SIG-M5 treated with dmso at 0.1 percent for 504 hours (cell line): Measurements from ENCODE around the gene PGBD5.

Experiments
- DNase-seq: peaks from one replicate; lab custom pipeline; 2025; ENCODE audit not compliant: unreplicated experiment; lab: John Stamatoyannopoulos, UW

The PGBD5 gene

DNA sequence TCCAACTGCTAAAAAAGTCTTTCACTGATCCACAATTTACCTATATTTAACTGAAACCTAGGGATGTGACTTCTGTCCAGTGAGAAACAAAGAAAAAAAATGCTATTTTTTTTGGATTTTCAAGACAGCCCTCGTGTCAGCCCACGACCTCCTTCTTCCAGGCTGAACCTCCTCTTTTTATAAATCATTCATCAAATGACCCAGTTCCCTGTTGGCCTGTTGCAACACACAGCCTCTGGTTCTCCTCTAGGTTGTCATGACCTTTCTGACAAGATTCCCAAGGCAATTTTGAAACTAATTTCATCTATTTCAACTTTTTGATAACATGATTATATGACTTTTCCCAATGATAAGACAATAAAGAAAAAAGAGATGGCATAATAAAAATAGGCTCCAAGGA lies 74.6 kb downstream of the PGBD5 start:
- DNase-seq: no peak

DNA sequence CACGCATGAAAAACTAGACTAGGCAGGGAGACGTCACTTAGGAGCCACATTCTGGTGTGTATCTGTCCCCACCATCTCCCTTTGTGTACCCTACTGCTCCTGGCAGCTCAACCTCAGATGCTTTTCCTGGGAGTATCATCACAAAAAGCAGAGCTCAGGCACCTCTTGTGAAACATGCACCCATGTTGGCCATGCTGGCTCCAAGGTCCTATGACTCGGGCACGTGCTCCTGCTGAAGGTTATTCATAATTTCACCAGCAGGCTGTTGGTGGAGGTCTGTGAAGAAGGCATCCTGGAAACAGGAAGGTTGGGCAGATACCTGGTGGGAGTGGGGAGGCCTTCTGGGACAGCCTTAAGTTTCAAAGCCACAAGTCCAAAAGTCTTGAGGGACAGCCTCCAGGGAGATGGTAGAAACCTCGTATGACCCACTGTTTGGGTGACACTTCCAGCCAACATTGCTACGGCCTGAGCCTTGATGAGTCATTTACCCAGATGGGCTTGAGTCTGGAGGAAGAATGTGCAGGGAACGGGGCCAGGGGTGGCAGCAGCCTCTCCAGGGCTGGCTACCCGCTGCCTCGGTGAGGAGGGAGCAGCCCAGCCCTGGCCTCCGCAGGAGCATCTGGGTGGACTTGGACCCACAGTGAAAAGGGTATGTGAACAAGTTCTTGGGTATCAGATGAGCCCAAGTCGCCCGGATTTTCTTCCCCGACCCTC lies 75.8 kb downstream of the PGBD5 start:
- no peak for DNase-seq

DNA sequence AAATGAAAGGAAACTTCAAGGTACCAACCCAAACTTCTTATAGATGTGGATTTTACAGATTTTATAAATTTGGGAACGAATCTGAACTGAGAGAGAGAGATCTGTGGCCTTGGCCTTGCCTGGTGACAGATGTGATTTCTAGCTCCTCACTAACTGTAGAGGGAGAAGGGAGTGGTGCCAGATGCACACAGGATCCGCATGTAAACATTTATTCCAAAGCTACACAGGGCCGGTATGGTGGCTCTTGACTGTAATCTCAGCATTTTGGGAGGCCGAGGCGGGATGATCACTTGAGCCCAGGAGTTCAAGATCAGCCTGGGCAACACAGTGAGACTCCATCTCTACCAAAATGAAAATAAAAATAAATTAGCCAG lies 77.1 kb downstream of the PGBD5 start:
- DNase-seq: no peak

DNA sequence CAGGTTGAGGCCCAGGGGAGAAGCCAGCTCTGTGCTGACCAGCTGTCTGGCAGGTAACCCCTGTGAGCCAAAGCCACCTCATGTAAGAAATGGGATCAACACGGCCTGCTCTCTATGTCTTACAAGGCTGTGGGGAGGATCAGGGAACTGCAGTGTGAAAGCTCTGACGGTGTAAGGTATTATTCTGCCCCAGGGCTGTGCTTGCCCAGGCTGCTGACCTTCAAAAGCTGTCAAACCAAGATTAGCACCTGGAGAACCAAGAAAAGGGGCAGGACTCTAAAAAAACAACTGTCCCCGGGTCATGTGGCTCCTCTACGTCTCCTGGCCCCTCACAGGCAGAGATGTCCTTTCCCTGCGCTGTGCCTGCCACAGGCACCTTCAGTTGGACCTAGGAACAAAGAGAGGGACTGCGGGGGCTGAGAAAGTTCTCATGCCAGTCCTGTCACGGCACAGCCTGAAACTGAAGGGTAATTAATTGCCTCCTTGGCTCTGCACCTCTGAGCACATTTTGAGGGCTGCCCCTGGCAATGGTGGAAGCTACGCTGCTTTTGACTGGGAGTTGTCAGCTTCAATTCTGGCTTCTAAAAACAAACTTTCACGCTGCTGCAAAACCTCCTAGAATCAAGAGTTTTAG lies 77.6 kb downstream of the PGBD5 start:
- no peak for DNase-seq

DNA sequence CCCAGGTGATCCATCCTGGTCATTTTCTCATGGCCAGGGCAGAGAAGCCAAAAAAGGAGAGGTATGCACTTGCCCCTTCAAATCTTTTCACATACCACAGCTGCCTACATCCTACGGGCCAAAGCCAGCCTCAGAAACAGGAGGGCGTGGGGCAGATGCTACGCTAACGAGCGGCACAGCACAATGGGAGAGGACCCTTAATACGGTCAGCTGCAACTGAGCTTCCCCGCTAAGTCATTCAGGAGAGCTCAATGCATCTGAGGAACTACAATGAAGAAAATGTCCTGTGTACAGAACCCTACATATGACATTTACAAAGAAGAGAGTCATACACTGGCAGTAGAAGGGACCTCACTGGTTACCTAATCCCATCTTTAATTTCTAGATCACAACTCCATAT lies 78.2 kb downstream of the PGBD5 start:
- DNase-seq: no peak

DNA sequence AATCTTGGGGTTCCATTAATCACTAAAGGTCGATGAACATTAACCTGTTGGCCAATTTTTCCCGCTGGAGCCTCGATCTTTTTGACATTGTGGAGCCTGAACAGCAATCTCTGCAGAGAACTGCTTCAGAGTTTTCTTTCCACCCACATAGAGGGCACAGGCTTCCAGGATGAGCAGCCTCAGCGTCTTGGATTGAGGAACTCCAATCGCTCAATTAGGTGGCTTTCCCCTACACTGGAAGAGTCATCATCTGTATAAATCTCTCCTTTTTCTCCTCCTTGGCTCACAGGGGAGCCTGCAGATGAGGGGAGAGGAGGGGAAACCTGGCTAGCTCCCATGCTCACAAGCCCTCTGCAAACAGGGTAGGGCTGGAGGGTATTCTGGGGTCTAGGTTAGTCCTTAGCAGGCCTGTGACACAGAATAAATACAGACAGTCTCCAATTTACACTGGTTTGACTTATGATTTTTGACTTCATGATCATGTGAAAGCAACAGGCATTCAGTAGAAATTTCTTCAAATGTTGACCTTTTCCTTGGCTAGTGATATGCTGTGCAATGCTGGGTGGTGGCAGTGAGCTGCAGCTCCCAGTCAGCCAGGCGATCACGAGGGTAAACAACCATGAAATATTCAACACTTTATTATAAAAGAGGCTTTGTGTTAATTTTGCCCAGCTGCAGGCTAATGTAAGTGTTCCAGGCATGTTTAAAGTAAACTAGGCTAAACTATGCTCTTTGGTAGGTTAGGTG lies 80.8 kb downstream of the PGBD5 start:
- no peak for DNase-seq

DNA sequence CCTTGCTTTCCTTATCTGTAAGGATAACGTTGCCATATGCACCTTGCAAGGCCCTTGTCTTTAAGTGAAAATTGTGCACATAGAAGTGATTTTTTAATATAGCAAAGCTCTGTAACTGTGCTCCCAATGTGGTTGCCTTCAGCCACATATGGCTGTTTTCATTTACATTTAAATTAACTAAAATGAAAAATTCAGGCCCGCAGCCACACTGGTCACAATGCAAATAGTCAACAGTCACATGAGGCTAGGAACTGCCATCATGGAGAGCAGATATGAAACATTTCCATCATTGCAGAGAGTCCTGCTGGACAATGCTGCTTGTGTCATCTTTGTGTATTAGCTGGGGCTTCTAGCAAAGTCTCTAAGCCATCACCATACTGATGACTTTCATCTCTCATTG lies 83.4 kb downstream of the PGBD5 start:
- DNase-seq: no peak

DNA sequence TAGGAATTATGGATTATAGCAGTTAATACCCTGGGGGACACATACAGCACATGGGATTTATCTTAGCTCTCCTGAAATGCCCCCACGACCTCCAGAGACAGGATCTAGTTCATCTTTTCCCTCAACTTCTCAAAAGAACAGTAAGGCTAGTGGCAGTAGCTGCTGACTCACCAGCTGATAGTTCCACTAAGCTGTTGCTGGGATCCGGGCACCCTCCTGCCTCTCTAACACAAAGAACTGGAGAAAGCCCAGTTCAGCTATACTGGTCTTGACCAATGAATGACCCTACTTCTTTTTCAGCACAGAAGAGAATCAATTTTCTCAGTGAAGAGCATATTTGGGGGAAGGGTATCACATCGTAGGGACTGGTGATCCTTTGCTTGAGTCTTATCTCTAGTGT lies 84.1 kb downstream of the PGBD5 start:
- no peak for DNase-seq

DNA sequence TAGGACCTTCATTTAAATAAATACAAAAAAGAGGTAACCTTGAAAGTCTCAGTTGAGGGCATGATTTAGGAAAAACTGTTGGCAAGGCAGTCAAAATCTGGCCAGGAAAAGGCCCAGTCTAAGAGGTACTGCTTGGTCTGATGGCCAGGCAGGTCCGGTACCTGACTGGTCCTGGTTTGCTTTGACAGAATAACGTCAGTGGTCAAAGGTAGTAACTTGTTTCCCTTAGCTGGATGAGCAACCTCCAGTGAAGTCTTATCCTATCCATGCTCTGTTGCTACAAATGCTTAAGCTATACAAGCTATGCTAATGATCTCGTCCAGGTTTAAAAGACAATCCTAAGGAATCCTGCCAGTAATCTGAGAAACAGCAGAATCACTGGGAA lies 85.0 kb downstream of the PGBD5 start:
- no peak for DNase-seq

DNA sequence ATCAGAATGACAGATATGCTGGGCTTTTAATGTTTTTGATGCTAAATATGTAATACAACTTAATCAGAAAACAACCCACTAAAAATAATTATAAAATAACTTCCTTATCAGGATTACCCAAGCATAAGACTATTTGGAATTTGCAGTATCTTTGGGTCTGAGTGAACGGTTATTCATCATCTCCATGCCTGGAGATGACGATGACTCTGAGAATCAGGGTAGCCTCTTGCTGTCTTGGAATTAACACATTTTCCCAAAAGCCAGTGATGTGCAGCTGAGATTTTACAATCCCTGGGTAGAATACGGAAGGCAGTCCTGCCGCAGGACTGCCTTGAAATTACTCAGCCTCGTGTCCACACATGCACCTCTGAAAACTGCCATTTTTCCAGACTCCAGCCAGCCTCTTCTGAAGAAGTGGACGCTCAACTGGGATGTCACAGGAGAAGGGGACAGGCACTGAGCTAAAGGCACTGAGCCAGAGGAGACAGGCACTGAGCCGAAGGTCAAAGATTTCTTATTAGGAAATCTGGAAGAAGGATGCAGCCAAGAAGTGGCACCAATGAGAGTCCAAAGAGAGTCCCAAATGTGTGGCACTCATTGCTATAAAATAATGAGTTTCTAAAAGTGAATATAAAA lies 85.5 kb downstream of the PGBD5 start:
- DNase-seq: no peak

DNA sequence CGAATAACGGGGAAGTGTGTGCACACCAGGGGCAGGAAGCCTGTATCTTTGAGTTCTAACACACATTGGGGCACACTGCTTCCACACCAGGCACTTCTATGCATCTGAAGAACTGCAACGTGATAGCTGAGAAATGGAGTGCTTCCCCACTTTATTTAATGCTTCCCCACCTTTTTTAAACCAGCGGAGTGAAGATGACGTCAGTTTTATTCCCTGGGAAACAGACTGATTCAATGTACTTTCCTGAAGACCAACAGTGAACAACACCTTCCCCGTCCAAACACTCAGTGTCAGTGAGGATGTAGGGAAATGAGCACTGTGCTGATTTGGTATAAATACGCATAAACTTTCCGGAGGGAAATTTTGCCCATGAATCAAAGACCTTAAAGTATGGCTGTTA lies 87.1 kb downstream of the PGBD5 start:
- DNase-seq: no peak

DNA sequence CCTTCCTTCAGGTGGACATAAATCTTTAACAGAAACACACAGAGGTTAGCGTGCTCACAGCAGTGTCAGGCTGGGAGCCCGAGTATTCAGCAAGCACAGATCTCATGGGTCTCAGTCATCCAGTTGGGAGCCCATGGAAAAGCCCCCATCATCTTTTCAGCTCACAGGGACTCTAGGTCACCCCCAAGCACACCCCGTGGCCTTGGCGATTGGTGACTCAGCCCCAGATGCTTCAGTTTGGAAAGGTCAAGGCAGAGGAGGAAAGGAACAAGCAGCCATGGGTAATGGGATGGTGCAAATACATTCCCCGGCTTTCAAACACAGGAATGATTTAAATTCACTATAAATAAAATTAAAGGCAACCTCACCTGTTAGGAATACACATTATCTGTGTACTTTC lies 88.9 kb downstream of the PGBD5 start:
- DNase-seq: no peak

DNA sequence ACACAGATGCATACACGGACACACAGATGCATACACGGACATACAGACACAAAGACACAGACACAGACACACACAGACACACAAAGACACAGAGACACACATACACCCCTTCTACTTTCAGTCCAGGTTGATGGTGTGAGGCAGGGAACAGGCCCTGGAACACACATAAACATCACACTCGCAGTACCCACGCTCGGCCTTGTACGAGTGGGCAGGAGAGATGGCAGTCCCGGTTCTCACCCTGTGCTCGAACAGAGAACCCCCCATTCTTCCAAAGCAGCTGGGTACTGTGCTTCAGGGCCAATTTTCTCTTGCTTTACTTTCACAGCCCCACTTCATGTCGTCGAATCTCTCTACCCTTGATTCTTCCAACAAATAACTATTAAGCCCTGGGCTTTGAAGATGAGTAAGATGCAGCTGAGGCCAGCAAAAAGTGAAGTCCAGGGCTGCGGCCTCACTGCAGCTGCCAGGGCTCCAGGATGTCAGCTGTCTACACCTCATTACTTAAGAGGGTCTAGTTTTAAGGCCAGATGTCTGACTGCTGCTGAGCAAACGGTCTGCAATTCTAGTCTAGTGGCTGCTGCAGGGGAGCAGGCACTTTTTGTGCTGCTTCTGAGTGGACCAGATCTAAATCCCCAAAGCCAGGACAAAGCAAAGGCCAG lies 90.1 kb downstream of the PGBD5 start:
- DNase-seq: no peak

DNA sequence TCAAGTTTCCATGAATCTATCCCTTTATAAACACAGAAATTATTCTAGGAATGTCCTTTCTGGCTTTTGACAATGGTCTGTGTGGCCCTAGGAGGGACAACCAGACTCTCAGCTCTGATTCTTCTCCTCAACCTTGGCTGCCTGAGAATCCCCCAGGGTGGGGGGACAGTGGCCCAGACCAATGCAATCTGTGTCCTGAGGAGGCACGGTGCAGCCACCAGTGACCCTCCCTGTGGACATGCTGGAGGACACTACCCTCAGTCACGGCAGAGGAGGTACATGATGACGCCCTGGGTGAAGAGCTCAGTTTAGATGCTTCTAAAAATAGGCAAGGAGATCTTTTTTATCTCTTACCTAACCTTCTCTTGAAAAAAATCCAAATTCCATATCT lies 91.7 kb downstream of the PGBD5 start:
- DNase-seq: no peak

DNA sequence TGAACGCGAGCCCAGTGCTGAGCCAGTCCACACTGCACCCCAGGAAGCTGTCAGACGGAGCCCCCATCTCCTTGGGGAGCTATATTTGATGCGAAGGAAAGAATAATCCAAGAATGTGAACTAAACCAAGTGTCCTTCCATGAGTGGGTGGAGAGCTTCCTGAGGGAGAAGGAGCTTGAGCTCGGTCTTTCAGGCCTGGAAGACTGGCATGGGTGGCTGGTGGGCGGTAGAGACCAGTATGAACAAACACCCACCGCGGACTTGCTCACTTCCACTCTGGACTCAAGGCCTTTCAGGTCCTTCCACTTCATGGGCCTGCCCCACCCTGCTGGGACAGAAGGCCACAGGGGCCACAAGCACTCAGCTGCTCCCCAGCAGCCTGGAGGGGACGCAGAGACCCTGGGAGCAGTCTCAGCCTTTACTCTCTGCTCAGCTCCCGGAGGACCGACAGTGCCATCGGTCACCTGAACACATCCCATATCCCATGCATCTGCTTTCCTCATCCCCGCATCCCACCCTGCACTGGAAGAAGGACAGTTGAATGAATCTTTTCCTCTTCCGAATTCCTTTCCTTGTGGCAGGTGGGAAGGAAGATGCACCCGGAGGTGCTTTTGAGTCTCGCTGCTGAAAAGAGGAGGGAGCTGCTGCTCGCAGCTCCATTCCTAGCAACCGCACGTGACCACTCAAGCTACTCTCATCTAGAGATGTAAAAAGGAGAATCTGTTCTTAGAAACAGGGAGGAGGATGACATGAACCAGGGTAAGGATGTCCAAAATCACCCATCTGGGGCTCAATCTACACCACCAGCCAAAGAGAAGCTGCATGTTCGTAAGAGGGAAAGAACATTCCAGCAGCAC lies 92.3 kb downstream of the PGBD5 start:
- DNase-seq: no peak

DNA sequence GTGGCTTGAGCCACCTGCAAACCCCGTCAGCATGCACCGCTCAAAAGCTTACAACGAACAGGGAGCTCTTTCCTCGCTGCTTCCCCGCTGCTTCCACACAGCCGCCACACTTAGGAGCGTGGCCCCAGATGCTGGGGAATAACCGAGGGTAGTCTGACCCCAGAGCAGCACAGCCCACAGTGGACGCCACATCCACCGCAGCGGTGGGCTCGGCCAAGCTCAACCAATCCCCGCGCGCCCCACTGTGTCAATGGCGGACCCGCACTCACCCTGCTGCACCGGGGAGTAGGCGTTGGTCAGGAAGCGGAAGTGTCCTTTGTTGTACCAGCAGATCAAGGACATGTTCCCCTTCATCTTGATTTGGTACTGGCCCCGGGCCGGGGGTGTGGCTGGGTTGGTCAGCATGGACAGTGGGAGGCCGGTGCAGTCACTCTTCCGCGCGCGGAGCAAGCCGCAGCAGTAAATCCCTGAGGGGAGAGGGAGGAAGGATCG lies 93.5 kb downstream of the PGBD5 start:
- no peak for DNase-seq

DNA sequence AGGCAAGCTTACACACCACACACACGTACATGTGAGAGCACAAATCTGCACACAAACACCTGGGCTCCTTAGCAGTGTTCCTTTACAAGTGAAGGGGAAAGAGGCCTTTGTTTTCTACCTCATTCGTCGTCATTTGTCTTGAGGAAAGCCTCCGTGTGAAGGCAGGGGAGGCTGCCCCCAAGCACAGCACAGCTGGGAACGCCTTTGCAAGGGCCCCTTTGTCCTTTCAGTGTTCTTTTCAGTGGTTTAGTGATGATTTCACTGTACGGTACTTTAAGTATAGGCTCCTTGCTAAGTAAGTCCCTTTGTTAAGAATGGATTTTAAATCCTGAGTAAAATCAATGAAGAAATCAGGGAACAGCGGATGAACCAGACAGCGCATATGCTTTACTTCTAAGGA lies 94.1 kb downstream of the PGBD5 start:
- no peak for DNase-seq

DNA sequence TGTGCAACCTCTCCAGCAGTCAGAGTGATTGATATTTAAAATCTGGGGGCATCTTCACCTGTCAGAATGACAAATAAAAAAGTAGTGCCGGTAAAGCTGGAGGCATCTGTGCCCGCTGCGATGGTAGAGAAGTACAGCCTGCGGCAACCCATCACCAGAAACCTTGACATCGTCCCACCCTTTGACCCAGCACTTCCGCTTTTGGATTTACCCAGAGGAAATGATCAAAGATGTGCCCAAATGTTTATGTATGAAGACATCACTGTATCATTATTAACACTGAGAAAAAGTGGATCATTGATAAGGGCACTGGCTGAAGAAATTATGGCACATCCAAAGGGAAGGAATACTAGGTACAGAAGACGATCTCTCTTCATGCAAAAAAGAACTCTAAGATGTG lies 96.0 kb downstream of the PGBD5 start:
- DNase-seq: no peak

DNA sequence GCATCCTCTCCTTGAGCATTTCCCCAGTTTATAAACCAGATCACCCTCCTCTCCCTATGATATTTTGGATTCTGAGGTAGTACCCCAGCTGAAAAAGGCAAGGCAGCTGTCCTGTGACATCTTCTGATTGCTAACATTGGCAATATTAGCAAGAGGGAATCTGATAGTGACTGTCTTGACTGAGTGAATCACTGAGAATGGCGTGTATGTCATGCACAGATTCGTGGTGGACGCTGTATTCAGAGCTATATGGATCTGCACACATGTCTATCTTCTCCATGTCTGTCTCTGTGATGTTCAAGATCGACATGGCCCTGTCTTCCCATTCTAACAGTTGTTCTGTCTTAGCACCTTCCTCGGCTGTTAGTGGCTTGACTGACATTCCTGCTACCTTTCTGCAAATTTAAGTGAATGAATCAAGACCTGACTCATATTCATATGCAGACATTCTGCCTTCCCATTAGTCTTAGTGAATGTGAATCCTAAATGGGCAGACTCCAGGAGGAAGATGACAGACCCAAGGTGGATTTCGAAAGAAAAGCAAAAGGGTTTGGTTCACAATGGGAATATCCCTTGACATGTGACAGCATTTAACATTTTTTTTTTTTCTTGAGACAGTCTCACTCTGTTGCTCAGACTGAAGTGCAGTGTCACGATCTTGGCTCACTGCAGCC lies 97.7 kb downstream of the PGBD5 start:
- DNase-seq: no peak

DNA sequence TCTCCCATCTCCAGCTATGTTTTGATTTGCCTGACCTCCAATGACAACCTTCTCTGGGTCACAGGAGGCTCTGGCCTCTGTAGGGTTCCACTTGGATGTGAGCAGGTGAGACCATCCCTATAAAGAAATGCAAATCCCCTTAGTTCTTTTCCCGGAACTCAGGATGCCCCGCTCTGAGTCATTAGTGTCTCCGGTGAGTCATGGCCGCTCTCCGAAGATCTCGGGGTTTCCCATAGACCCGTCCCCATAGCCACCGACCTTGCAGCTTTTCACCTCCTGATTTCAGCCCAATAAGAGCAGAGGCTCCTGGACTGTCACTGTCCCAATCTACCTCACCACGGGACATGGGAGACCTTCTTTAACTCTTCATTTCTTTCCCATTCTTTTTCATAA lies 98.2 kb downstream of the PGBD5 start:
- no peak for DNase-seq
